ENCODE results near the gene EIF2AK3. TPM values are rescaled to one million over a fixed set of nuclear protein-coding genes. Genes with fewer than 3 reads are reported as not detected.

EIF2AK3 gene
- polyA plus RNA-seq, 1 experiment, result 16.3 TPM

- no peak overlapping the region for H3K27ac ChIP-seq (ENCODE audit: low read depth, low read length)
- no peaks in the 10 kb centered on the region for H3K9me3 ChIP-seq (ENCODE audit: control insufficient read depth, insufficient read depth, low read length)
- ChIA-PET CTCF (interaction anchor here (0.6 to 10.6 kb wide), 20 partner anchors 9 to 477 kb away, joined by 3 to 294 read pairs (median 4); no protein-coding TSS in a partner anchor), POLR2A (no interaction called here)
- DNase-seq (ENCODE audit: low read depth, low spot score), result no peak
- TF ChIP-seq CTCF (IDR thresholded peaks at IDR 0.05; ENCODE audit: low read depth, low read length), result 0 out of 2 replicates have a peak, but pooled peaks have one; percentile 1
- H3K4me3 ChIP-seq (ENCODE audit: low read depth, low read length), result no peak overlapping the region
- H3K27me3 ChIP-seq (ENCODE audit: control insufficient read depth, insufficient read depth, low read length), result peaks cover 7% of the 10 kb centered on the region
Observed at GRCh38 chr2:88668862-88669261, 41.6 kb upstream of the EIF2AK3 start.

- Histone ChIP-seq H3K27ac (ENCODE audit: low read depth, low read length) (no peak overlapping the region), H3K9me3 (ENCODE audit: control insufficient read depth, insufficient read depth, low read length) (no peaks in the 10 kb centered on the region), H3K4me3 (ENCODE audit: low read depth, low read length) (no peak overlapping the region), H3K27me3 (ENCODE audit: control insufficient read depth, insufficient read depth, low read length) (peaks cover 7% of the 10 kb centered on the region)
- ChIA-PET POLR2A (no interaction called here), CTCF (interaction anchor here (7.6 to 10.6 kb wide), 2 partner anchors 10 to 75 kb away, joined by 89 to 294 read pairs; no protein-coding TSS in a partner anchor)
- DNase-seq (ENCODE audit: low read depth, low spot score), result no peak
- TF ChIP-seq CTCF (IDR thresholded peaks at IDR 0.05; ENCODE audit: low read depth, low read length), result no peak
Observed at GRCh38 chr2:88667219-88667618, 40.0 kb upstream of the EIF2AK3 start.

GRCh38 chr2:88666576-88666975, 39.3 kb upstream of the EIF2AK3 start:
- Histone ChIP-seq H3K27me3 (ENCODE audit: control insufficient read depth, insufficient read depth, low read length) (peaks cover 7% of the 10 kb centered on the region), H3K27ac (ENCODE audit: low read depth, low read length) (no peak overlapping the region), H3K9me3 (ENCODE audit: control insufficient read depth, insufficient read depth, low read length) (no peaks in the 10 kb centered on the region), H3K4me3 (ENCODE audit: low read depth, low read length) (no peak overlapping the region)
- ChIA-PET CTCF (interaction anchor here (7.6 to 10.6 kb wide), 2 partner anchors 9 to 74 kb away, joined by 89 to 294 read pairs; no protein-coding TSS in a partner anchor), POLR2A (no interaction called here)
- DNase-seq (ENCODE audit: low read depth, low spot score), result no peak
- TF ChIP-seq CTCF (IDR thresholded peaks at IDR 0.05; ENCODE audit: low read depth, low read length), result no peak

GRCh38 chr2:88660622-88661021, 33.4 kb upstream of the EIF2AK3 start:
- H3K27me3 ChIP-seq (ENCODE audit: control insufficient read depth, insufficient read depth, low read length), result no peaks in the 10 kb centered on the region
- POLR2A ChIA-PET, result no interaction called here
- no peak for TF ChIP-seq CTCF (IDR thresholded peaks at IDR 0.05; ENCODE audit: low read depth, low read length)
- H3K4me3 ChIP-seq (ENCODE audit: low read depth, low read length), result no peak overlapping the region
- no peak for DNase-seq (ENCODE audit: low read depth, low spot score)
- H3K27ac ChIP-seq (ENCODE audit: low read depth, low read length), result no peak overlapping the region
- H3K9me3 ChIP-seq (ENCODE audit: control insufficient read depth, insufficient read depth, low read length), result no peaks in the 10 kb centered on the region
- CTCF ChIA-PET, result interaction anchor here (0.6 to 6.7 kb wide), 2 partner anchors 10 to 42 kb away, joined by 7 to 89 read pairs; no protein-coding TSS in a partner anchor

GRCh38 chr2:88659538-88659915, 32.3 kb upstream of the EIF2AK3 start:
- no peak overlapping the region for H3K4me3 ChIP-seq (ENCODE audit: low read depth, low read length)
- no peak for TF ChIP-seq CTCF (IDR thresholded peaks at IDR 0.05; ENCODE audit: low read depth, low read length)
- ChIA-PET CTCF (interaction anchor here (1.1 to 6.7 kb wide), 5 partner anchors 11 to 80 kb away, joined by 3 to 89 read pairs (median 3); no protein-coding TSS in a partner anchor), POLR2A (interaction anchor here (1.0 kb wide), 1 partner anchor 32 kb away, joined by 5 read pairs; no protein-coding TSS in a partner anchor)
- H3K27ac ChIP-seq (ENCODE audit: low read depth, low read length), result peak overlapping the region; percentile 40
- no peaks in the 10 kb centered on the region for H3K9me3 ChIP-seq (ENCODE audit: control insufficient read depth, insufficient read depth, low read length)
- DNase-seq (ENCODE audit: low read depth, low spot score), result no peak
- no peaks in the 10 kb centered on the region for H3K27me3 ChIP-seq (ENCODE audit: control insufficient read depth, insufficient read depth, low read length)
